Activated CD4-positive, alpha-beta T cell treated with anti-CD3 and anti-CD28 coated beads, Interleukin-2, amount 50 U/mL, for 1 hour (primary cell): ENCODE results near the gene OMP.

Source experiments
- DNase-seq: peaks from one replicate; pipeline ENCODE4 v3.0.0-alpha.2; 2020

Gene OMP

DNA sequence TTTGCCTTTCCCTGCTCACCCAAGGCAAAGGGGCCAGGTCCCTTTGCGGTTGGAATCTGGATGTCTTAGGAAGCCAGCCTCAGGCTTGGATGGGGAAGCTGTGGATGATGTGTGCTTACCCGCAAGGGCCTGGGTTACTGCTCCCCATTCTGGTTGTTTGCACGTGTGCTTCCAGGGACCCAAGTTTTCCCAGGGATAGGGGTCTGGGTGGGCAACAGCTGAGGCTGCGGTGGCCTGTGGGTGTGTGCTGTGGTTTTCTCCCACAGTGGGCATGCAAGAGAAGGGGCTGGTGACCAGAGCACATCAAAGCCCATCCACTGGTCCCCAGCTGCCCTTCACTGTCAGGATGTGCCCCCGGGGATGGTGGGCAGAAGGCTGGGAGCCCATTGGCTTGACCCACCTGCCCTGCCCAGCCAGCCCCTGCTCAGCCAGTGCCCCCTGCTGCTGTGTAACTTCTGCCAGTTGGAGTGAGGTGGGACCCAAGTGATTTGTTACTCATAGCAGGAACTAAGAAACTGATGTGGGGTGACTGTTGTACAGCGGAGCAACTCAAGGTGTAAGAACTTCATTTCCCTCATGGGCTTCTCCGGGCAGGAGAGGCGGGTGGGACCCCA is 32.6 kb upstream of the OMP start:
- DNase-seq, result no peak

DNA sequence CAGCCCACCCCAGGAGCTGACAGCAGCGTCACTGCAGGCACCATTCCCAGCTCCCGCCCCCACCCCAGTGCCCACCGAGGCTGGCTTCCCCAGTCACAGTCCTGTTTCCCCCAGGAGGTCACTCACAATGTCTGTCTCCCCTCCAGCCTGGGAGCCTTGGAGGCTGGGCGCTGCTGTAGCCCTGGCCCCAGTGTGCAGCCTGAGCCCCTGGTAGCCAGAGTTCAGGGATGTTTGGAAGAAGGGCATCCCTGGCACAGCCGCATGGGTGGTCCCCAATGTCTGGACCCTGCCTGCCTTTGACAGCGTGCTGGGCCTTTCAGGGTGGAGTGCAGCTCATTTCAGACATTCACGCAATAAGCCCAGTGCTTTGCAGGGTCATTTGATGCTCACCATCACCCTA is 31.6 kb upstream of the OMP start:
- no peak for DNase-seq

DNA sequence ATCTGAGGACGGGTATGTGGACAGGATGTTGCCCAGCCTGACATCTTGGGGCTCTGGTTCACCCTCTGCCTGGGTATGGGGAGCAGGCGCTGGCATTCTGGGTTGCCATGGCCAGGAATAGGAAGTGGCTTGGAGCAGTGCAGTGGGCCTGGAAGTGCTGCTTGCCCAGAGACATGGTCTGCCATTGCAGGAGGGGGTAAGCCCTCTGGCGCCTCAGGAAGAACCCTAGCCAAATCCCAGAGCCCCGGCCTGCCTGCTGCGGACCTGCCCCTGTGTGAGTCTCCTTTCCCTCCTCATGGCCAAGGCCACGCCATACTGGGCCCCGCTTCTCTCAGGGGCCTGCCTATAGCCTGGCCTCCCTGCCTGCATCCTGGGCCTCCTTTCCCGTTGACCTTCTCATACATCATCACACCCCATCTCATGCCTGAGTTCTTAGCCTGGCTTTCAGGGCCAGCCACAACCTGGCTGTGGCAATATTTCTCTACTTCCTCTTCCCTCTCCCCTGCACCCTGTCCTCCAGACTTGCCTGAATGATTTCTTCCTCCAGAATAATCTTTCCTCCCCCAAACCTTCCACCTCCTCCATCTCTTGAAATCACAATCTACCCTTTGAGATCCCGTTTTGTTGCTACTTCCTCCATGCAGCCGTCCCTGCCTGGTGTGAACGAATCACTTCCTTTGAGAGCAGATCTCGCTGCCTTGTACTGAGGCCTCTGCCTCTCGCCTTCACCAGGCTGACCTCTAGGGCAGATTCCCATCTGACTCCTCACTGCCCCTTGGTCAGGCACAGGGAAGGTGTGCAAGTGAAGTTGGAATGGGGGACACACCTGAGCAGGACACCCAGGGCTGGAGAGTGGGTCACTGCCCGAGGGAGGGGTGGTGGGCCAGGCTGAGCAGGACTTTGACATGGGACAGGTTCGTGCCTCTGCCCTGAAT is 30.7 kb upstream of the OMP start:
- no peak for DNase-seq

DNA sequence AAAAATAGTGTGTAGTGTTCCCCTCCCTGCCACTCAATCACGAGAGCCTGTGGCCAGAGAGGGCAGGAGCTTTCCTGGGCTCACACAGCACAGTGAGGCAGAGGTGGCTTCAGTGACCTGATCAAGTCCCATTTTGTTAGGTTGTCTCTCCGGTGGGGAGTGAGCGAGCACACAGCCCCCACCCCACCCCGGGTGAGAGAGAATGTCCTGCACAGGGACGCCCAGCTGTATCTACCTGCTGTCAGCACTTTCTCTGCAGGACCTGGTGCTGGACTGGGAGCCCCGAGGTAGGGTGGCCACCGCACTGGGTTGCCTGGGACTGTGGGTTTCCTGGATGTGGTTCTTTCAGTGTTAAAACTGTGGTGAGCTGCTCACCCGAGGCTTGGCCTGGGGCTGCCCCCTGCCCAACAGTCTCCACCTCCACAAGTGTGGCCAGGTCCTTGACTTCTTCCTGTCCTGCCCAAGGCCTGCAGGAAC is 29.8 kb upstream of the OMP start:
- no peak for DNase-seq

DNA sequence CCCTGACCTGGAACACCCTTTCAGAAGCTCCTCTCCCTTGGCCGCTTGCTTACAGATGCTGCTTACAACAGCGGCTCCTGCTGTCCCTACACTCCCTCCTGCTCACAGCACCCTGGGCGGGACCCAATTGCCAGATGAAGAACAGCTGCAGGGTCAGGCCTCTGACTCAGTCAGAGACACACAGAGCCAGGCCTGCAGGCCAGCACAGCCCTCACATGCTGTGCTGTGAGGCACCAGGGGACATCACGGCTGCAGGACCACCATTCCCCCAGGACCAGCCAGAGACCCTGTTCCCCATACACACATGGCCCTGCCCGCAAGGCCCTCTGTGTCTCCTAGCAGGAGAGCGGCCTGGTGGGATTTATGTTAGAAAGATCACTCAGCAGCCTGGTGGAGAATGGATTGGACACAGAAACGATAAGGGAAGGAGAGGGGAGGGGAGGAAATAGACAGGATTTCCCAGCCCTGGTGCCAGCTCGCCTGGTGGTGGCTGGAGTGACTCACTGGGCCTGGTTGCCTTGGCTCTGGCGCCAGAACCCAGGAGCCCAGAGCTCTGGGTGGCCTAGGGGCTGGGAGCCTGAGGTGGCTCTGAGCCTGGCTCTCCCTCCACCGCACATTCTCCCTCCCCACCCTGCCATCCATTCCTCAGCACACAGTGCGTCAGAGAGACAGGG is 29.2 kb upstream of the OMP start:
- DNase-seq, result no peak

DNA sequence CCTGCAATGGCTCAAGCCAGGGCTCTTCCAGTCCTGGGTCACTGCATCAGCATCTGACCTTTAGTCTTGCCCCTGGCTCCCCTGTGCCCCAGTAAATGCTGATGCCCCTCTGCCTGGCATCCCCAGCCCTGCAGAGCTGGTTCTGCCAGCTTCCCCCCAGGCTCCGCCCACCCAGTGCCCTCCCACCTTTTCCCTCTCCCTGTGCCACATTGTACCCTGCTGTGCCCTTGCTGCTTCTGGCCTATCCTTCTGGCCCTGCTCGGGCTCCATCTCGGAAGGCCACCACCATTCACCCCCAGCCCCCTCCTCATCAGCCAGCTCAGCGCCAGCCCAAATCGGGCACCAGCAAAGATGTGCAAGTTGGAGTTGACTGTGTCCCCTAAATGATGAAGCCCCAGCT is 28.4 kb upstream of the OMP start:
- DNase-seq, result no peak

DNA sequence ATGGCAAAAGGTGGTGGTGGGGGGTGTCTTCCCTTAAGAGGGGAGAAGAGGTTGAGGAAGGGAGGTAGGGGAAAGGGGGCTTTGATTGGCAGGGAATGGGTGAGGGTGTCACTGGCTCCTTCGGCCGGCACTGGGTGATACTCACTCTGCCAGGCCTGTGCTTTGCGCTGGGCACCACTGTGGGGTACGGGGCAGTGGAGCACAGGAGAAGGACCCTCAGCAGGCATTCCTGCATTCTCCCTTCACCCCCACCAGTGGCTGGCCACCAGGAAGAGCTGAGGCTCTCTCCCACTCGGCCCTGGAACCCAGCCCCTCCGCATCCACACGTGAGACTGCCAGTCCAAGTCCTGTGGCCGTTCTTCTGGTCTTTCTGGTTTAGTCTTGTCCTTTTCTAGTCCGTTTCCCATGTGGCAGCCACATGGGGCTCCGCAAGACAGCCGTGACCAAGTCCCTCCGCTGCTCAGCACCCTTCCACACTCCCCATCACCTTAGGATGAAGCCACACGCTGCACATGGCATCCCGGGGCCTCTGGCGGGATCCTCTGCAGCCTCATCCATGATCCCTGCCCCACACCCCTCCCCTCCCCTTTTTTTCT is 27.9 kb upstream of the OMP start:
- no peak for DNase-seq

DNA sequence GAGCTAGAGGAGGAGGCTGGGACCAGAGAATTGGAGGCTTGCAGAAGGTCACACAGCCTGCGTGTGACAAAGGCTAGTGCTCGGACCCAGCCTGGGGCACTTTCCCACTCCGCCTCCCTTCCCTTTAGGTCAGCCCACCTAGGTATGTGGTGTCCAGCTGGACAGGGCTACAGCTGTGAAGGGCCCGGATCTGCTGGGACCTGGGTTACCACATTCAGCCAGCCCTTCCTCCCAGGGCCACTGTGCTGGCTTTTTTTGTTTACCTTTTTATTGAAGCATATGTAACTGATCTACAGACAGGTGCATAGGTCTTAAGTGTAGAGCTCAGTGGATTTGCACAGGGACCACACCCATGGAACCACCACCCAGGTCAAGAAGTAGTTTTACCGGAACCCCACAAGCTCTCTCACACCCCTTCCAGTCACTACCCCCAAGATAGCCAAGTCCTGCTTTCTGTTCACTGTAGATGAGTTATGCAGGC is 27.2 kb upstream of the OMP start:
- DNase-seq, result no peak

DNA sequence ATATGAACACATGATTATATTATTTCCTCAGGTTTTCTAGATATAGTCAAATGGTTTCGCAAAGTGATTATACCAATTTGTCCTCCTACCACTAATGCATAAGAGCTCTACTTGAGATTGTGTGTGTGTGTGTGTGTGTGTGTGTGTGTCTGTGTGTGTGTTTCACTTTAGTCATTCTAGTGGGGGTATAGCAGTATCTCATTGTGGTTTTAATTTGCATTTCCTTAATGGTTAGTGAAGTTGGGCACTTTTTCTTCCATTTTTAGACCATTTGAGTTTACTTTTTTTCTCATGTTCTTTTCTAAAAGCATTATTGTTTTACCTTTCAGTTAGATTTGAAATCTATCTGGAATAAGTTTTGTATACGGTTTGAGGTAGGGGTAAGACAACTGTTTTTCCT is 23.0 kb upstream of the OMP start:
- DNase-seq, result no peak

DNA sequence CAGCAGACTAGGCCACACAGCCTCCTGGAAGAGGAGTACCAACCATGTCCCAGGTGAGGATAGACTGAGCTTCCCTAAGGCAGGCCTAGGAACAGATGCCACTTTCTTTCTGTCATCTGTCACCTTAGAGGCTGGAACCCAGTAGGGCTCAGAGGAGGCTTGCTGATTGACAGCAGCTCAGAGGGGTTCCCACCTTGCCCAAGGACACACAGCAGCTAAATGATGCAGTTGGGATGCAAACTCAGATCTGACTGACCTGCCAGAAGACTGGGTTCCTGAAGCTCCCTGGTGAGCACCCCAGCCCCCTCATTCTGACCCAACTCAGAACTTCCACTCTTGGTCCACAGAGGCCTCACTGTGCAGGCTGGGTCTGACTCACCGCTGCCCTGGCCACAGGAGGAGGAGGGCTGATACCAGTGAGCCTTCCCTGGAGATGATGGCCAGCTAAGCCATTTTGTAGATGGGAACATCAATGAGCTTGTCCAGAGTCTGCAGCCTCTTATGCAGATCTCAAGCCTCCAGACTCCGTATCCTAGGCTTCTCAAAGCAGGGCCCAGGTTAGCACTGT is 21.9 kb upstream of the OMP start:
- DNase-seq, result no peak

DNA sequence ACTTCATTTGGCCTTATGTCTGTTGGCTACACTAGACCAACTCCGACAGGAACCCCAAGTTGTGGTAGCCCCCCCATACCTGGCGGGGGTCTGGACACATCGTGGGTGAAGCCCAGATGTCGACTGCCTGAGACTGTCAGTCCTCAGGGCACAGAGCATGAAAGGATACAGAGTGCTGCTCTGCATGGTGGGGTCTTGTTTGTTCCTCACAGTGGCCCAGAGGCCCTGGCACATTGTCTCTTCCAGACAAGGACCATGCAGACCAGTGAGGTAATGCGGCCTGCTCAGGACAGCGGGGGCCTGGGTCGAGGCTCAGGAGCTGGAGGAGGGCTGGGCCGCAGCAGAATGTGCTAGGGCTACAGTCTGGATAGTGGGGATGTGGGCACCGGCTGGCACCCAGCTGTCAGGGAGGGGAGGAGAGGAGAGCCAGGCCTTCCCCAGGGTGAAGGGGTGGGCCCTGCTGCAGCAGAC is 21.2 kb upstream of the OMP start:
- no peak for DNase-seq

DNA sequence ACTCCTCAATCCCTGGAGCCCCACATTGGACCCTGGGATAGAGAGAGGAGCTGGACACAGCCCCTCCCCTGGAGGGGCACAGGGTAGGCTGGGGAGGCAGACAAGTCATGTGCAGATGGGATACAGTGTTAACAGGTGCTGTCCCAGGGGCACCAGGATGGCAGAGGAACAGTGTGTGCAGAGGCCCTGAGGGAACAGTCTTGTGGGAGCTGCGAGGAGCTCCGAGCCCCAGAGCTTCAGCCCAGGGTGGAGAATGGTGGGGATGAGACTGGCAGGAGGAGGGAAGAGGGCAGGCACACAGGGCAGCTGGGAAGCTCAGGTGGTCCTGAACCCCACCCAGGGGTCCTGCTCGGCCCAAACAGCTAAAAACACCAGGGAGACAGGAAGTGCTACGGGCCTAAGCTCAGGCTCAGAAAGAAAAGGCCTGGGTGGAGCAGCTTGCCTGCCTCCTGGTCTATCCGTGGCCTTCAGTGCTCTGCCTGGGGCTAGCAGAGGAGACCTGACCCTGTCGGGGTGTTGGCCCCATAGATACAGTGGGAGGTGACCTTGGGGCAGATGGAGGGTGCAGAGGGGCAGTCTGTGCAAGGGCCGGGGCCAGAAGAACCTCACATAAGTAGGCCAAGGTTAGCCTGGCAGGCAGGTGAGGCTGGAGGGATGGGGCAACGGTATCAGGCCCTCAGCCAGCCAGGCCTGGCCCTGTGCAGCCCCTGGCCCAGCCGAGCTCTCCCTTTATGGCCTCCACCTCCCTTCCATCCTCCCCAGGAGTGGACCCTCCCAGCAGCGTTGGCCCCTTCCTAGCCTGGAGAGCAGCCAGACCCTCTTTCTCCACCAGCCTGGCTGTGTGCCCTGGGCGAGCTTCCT is 20.4 kb upstream of the OMP start:
- DNase-seq, result no peak

DNA sequence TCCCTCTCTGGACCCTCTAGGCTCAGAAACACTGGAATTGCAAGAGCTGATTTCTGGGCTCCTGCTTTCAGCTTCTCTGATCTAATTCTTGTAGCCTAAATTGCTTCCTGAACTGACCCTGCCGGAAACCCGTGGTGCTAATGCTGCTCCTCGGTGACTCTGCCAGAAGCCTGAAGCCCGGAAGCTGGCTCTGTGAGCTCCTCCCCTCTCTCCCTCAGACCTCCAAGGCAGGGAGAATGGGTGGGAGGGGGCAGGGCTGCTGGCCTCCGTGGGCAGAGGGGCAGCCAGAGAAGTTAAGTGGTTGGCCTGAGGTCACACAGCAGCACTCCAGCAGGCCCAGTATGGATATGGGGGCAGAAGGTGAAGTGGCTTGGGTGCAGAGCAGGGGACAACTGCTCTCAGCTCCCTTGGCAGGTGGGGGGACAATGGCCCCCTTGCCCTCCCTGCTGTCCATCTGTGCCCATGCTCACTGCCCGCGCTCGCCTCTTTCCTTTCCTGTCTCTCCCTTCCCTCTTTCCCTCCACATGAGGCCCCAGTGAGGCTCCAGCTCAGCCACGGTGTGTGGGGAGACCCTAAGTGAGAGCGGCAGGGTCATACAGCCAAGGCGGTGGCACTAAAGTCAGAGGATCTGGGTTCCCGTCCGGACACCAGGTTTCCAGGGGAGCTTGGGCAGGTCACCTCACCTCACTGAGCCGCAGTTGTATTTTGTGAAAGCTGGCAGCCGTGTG is 19.6 kb upstream of the OMP start:
- peak; percentile 23 for DNase-seq

DNA sequence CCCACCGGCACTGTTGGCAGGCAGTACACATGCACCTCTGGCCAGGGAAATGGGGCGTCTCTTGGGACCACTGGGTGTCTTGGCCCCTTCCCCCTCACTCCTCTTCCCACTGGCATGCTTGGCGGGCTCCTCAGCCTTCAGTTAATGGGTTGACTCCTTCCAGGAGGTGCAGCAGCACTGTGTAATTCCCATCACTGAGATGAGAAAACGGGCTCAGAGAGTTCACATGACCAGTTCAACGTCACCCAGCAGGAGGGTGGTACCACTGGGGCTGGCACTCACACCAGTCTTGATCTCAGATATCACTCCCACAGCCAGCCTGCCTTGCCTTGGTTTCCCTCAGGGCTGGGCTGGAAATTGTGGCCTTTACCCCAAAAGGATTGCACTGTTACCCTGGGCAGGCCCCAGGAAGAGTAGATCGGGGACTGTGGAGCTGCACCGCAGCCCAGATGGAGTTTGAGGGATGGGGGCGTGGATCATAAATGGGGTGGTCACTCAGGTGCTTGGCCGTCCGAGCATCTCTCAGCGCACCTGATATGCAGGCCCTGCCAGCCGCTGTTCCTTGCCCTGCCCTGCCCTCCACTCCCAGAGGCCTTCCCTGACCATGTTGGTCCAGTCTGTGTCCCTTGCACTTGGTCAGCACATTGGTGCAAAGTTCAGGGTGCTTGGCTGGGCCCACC is 18.9 kb upstream of the OMP start:
- DNase-seq, result no peak

DNA sequence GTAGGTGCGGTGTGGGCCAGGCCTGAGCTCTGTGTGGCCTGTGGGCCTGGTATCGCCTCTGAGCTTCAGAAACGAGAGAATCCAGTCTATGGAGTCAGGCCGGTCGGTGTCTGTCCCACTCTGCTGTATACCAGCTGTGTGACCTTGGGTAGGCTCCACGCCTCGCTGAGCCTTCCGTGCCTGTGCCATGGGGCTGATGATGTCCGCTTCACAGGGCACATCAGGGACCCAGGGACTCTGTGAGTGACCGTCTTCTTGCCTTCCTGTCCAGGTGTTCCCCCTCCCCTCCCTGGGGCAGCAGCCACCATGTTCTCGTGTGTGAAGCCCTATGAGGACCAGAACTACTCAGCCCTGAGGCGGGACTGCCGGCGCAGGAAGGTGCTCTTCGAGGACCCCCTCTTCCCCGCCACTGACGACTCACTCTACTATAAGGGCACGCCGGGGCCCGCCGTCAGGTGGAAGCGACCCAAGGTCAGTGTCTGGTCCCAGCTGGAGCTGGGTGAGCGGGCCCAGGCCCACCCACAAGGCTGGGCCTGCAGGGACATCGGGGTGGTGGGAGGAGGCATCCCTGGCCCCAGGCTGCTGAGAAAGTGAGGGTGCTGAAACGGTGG is 18.0 kb upstream of the OMP start:
- DNase-seq, result no peak

DNA sequence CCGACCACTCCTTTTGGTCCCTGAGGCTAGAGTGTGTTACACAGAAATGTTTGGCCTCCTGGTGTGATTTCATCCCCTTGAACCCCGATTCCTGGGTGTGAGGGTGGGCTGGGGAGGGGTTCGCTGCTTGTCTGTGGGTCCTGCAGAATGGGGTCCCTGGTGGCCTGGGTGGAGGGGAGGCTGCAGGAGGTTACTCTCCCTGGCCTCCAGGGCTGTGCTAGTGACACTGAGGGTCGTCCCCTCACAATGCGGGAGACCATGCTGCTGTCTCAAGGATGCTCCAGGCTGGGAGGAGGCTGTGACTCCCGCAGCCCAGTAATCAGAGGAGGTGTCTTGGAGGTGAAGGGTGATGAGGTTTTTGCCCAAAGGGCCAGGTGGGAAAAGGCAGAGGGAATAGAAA is 17.0 kb upstream of the OMP start:
- DNase-seq, result no peak

DNA sequence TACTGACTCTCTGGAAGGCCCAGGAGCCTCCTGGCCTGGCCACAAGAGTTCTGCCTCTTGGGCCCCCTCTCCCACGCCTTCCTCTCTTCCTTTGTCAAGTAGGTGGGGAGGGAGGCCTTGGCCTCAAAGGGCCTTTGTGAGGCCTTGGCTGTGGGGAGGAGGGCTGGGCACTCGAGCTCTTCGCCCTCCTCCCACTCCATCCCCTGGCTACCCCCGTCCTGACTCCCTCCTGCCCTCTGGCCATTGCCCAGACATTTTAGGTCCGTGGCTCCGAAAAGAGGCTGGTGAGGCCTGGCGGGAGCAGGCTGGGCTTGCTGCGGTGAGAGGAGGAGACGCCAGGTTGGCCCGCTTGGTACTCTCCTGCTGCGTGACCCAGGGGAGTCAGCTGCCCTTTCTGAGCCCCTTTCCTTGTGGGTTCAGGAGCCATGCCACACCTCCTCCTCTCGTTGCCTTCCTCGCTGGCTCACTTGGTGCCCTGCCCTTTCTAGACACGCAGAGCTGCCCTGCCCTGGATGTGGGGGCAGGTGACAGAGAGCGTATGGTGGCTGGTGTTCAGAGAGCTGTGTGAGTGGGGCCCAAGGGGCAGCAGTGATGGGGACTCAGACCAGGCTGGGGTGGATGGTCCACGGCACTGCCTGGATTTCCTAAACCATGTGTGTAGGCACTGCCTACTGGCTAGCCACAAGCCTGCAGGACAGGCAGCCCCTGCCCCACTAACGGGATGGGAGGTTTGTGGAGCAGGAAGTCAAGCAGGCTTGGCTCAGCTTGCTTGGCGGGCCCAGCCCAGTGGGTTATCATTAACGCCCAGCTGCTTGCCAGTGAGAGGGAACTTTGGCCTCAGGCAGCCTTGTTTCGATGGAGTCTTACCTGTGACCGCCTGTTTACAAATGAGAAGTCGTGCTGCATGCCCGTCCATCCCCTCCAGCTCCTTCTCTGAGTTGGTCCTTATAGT is 15.8 kb upstream of the OMP start:
- DNase-seq, result no peak

DNA sequence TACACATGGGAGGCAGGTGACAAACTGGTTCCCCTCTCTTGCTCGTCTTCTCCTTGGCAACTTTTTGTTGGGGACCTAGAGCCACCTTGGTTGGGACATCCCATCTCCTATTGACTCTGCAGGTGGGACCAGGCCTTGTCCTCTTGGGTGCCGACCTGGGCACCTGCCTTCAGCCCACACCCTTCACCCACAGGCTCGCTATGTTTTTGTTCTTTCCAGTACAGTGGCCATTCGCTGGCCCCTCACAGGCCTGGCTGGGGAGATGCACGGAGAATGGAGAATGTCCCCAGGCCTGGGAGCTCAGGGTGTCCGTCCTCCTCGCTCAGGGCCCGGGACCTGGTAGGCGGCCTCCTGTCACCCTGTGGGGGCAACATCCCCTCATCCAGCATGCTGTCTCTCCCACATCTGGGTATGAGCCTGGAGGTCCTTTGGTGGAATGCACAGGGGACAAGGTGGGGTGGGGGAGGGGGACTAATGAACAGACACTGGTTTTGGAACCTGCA is 14.9 kb upstream of the OMP start:
- DNase-seq, result no peak
